Stimulated activated CD8-positive, alpha-beta memory T cell treated with anti-CD3 and anti-CD28 coated beads, Interleukin-7, amount 100 ng/mL, for 1 hour (primary cell): ENCODE measurements around the gene TPP1.

Experiments used
- DNase-seq, 2 donors: peaks; one replicate each; pipeline ENCODE4 v3.0.0-alpha.2; 2020; ENCODE audit warnings: low read depth in 2 of 2

Gene TPP1

GRCh38 chr11:6587360-6587953 lies 31.8 kb downstream of the TPP1 start:
- DNase-seq = no peak

- DNase-seq = no peak
Measured at GRCh38 chr11:6586434-6587359, 32.5 kb downstream of the TPP1 start.

GRCh38 chr11:6584528-6584927 lies 34.7 kb downstream of the TPP1 start:
- DNase-seq = no peak

GRCh38 chr11:6583584-6583983 lies 35.6 kb downstream of the TPP1 start:
- no peak for DNase-seq

GRCh38 chr11:6579681-6580080 lies 39.5 kb downstream of the TPP1 start:
- no peak for DNase-seq

- DNase-seq = no peak
Measured at GRCh38 chr11:6578134-6578533, 41.1 kb downstream of the TPP1 start.

- DNase-seq = no peak
Measured at GRCh38 chr11:6576471-6577373, 42.5 kb downstream of the TPP1 start.

GRCh38 chr11:6574816-6575715 lies 44.2 kb downstream of the TPP1 start:
- no peak for DNase-seq

GRCh38 chr11:6572215-6572614 lies 47.0 kb downstream of the TPP1 start:
- no peak for DNase-seq

GRCh38 chr11:6571434-6572008 lies 47.7 kb downstream of the TPP1 start:
- no peak for DNase-seq

- no peak for DNase-seq
Measured at GRCh38 chr11:6570691-6571427, 48.4 kb downstream of the TPP1 start.

GRCh38 chr11:6569706-6570105 lies 49.5 kb downstream of the TPP1 start:
- DNase-seq = no peak

- no peak for DNase-seq
Measured at GRCh38 chr11:6568191-6568918, 50.9 kb downstream of the TPP1 start.

- no peak for DNase-seq
Measured at GRCh38 chr11:6567371-6567745, 51.9 kb downstream of the TPP1 start.

GRCh38 chr11:6566704-6567370 lies 52.4 kb downstream of the TPP1 start:
- DNase-seq = no peak

- no peak for DNase-seq
Measured at GRCh38 chr11:6565988-6566703, 53.1 kb downstream of the TPP1 start.

- no peak for DNase-seq
Measured at GRCh38 chr11:6565325-6565724, 53.9 kb downstream of the TPP1 start.

GRCh38 chr11:6563667-6564066 lies 55.6 kb downstream of the TPP1 start:
- no peak for DNase-seq
